ENCODE measurements around the gene VCX. TPM values are rescaled to one million over a fixed set of nuclear protein-coding genes. Genes with fewer than 3 reads are reported as not detected.
"Not testable (repeated sequence)": the region's sequence is repeated elsewhere in the genome, so short reads cannot be mapped to it uniquely, and the experiment has no call there.

The VCX gene
- not detected in 2 replicates for total RNA-seq

- DNase-seq (ENCODE audit: low read depth in 2 of 2) = not testable (repeated sequence)
Observed at GRCh38 chrX:7842871-7843270, at the start of gene VCX. Gene VCX (plus strand): TSS chrX:7843171. CDS start chrX:7843204, 33 bp downstream.

DNA sequence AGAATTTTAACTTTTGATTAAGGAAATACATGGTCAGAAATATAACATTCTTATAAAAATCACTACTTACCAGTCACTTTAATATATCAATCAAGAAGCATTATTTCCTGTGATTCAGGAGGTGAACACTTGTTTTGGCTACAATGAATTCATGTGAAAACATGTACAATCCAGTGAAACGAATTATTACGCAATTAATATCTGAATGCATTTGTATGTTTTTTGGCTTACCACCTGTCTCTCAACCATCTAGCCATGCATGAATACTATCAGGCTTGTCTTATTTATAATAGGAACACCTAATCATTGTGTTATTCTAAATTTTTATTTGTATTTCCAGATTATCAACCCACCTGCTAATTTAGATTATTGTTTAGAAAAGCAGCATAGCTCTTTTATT lies 44.6 kb upstream of the VCX start:
- no peak for DNase-seq (ENCODE audit: low read depth in 2 of 2)

GRCh38 chrX:7801711-7802110 lies 41.3 kb upstream of the VCX start:
- no peak for DNase-seq (ENCODE audit: low read depth in 2 of 2)

GRCh38 chrX:7815166-7815805 lies 27.7 kb upstream of the VCX start:
- no peak for DNase-seq (ENCODE audit: low read depth in 2 of 2)

DNA sequence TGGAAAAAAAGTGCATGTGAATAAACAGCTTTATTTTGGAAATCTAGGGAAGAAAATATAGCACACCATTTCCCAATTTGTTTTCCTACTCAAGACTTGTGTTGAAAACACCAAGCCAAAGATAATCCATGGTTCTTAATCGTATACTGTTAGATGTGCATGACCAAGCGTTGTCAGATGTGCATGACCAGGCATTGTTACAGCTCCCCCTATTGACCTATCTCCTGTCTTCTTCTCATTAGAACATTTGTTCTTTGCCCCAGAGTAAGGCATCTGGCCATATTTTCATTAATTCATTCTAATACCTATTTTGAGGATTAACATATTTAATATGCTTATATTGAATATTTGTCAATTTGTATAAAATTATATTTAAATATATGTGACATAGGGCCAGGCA lies 14.4 kb upstream of the VCX start:
- DNase-seq (ENCODE audit: low read depth in 2 of 2) = no peak

- no peak for DNase-seq (ENCODE audit: low read depth in 2 of 2)
Observed at GRCh38 chrX:7841084-7841805, 1.7 kb upstream of the VCX start.

- DNase-seq (ENCODE audit: low read depth in 2 of 2) = no peak
Observed at GRCh38 chrX:7852166-7852565, 9.2 kb downstream of the VCX start.

DNA sequence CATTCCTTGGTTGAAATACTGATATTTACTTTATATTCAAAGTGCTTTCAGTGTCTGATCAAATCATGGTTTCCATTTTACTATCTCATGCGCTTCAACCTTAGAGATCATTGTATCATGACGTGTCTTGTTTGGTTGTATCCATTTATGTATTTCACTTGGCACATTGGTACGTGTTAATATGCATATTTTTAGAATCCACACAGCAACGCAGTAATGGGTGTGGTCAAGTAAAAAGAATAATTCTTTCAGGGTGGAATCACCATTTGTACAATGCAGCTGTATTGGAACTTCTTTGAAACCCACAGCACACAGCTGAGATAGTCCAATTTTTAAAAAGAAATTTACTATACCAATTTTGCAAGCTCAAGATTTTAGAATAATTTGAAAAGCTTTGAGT lies 29.1 kb downstream of the VCX start:
- no peak for DNase-seq (ENCODE audit: low read depth in 2 of 2)

GRCh38 chrX:7876957-7877356 lies 34.0 kb downstream of the VCX start:
- DNase-seq (ENCODE audit: low read depth in 2 of 2) = no peak

GRCh38 chrX:7889135-7889534 lies 46.2 kb downstream of the VCX start:
- DNase-seq (ENCODE audit: low read depth in 2 of 2) = no peak

GRCh38 chrX:7889680-7890079 lies 46.7 kb downstream of the VCX start:
- no peak for DNase-seq (ENCODE audit: low read depth in 2 of 2)

- DNase-seq (ENCODE audit: low read depth in 2 of 2) = peak in 1 of 2 donors; percentile 1
Observed at GRCh38 chrX:7891928-7892327, 49.0 kb downstream of the VCX start.

Other genes with a start within 250 kb of the VCX start
- 5.0 and 7.8 TPM in 2 replicates for gene PNPLA4, start 84.2 kb downstream of the VCX start, total RNA-seq